Measurements from ENCODE around the gene HS3ST5.

DNA sequence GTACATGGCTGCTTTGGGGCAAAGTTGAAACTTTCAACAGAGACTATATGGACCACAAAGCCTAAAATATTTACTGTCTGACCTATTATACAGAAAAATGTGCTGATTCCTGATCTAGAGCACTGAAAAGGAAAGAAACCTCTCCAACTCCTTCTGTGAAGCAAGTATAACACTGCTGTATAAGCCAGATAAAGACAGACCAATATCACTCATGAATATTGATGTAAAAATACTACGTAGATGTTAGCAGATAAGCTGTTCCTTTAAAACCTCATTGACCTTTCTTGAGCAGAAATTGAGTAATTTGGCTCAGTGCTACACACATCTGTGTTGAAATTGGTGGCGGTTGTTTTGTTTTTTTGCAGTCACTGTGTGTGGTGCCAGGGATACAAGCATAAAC lies 302.0 kb downstream of the HS3ST5 start:
- TF ChIP-seq EZH2 (IDR thresholded peaks at IDR 0.05): no peak
- no peak for TF ChIP-seq POLR2AphosphoS5 (IDR thresholded peaks at IDR 0.05; ENCODE audit: borderline replicate concordance, low read depth, low read length)
